GM12878 (cell line): Measurements from ENCODE around the gene HK2. TPM values are rescaled to one million over a fixed set of nuclear protein-coding genes. Genes with fewer than 3 reads are reported as not detected.

Experiments
- ATAC-seq: fragments of 200-7000 bp; cut with Tn5 transposase; 3 replicates; pipeline ENCODE4 v1.9.1; 2020; ENCODE audit warnings: mild to moderate bottlenecking, moderate library complexity
- BruUV-seq: library from RNA; stranded (reverse); fragments of 400-500 nt; replicated peaks from 2 replicates; lab custom pipeline; 2021; lab: Mats Ljungman, UMichigan
- CTCF ChIA-PET: fragments of 300-600 bp; sonication (Branson Sonifier 250); formaldehyde crosslinking; extraction: SDS; loops from one replicate; lab custom pipeline; 2021; ENCODE audit warnings: inconsistent platforms; lab: Yijun Ruan, JAX
- POLR2A ChIA-PET: fragments of 350-600 bp; formaldehyde crosslinking; extraction: SDS; loops from one replicate; lab custom pipeline; 2021; ENCODE audit warnings: inconsistent platforms; lab: Charles Lee
- RAD21 ChIA-PET: fragments of 300-600 bp; sonication (Branson Sonifier 250); formaldehyde crosslinking; loops from one replicate; lab custom pipeline; 2023; ENCODE audit warnings: antibody characterized with exemption; ENCODE audit not compliant: unreplicated experiment; lab: Charles Lee
- SMC1A ChIA-PET: fragments of 300-600 bp; sonication (Branson Sonifier 250); formaldehyde crosslinking; loops from one replicate; lab custom pipeline; 2023; ENCODE audit not compliant: unreplicated experiment, uncharacterized antibody; lab: Charles Lee
- DNase-seq: peaks from one replicate; pipeline ENCODE4 v3.0.0-alpha.2; 2011; ENCODE audit warnings: low read depth, low spot score
- FAIRE-seq: peaks from 3 replicates; lab custom pipeline; 2011; peaks lifted over from hg19 to GRCh38; lab: Jason Lieb, UNC
- H2AFZ ChIP-seq: 2 replicates; pipeline ENCODE4 v1.6.0; 2011; ENCODE audit warnings: low read depth, low read length, control low read depth; ENCODE audit not compliant: control insufficient read depth
- H3K27ac ChIP-seq: 2 replicates; pipeline ENCODE4 v1.5.1; 2011; ENCODE audit warnings: control low read depth; ENCODE audit not compliant: control insufficient read depth, insufficient read depth
- H3K27me3 ChIP-seq, 2 experiments: replicated peaks in 1 of 2; 2 replicates each; pipeline versions ENCODE4 v1.6.0 to v1.6.1; 2011; ENCODE audit warnings: low read length in 1 of 2; ENCODE audit not compliant: control insufficient read depth in 2 of 2, insufficient read depth in 2 of 2
- H3K36me3 ChIP-seq, 2 experiments: 2 replicates each; pipeline ENCODE4 v1.5.1; 2011; ENCODE audit warnings: low read length in 1 of 2; ENCODE audit not compliant: control insufficient read depth in 2 of 2, insufficient read depth in 2 of 2
- H3K4me1 ChIP-seq: 2 replicates; pipeline ENCODE4 v1.6.1; 2011; ENCODE audit warnings: mild to moderate bottlenecking, low read length, moderate library complexity, mixed read lengths; ENCODE audit not compliant: control insufficient read depth, insufficient read depth
- H3K4me2 ChIP-seq: 2 replicates; pipeline ENCODE4 v1.6.0; 2011; ENCODE audit warnings: control low read depth; ENCODE audit not compliant: control insufficient read depth, insufficient read depth
- H3K4me3 ChIP-seq: fragments of 200-600 bp; sonication (generic); 2 replicates; pipeline ENCODE4 v1.5.1; 2016
- H3K79me2 ChIP-seq: 2 replicates; pipeline ENCODE4 v1.6.0; 2011; ENCODE audit warnings: low read length; ENCODE audit not compliant: control insufficient read depth, insufficient read depth
- H3K9ac ChIP-seq: 2 replicates; pipeline ENCODE4 v1.8.0; 2011; ENCODE audit warnings: low read length, control low read depth, mixed read lengths; ENCODE audit not compliant: control insufficient read depth, insufficient read depth
- H3K9me3 ChIP-seq: replicated peaks from 3 replicates; pipeline ENCODE4 v1.5.1; 2011; ENCODE audit warnings: mild to moderate bottlenecking, low read length; ENCODE audit not compliant: control insufficient read depth, insufficient read depth
- H4K20me1 ChIP-seq: 2 replicates; pipeline ENCODE4 v1.6.0; 2011; ENCODE audit not compliant: control insufficient read depth, insufficient read depth
- BHLHE40 ChIP-seq, 2 experiments: fragments of 450-650 bp in 1 of 2; IDR thresholded peaks; 2 replicates each; pipeline ENCODE4 v1.6.1; 2011 to 2017; ENCODE audit warnings: low read depth in 2 of 2, borderline replicate concordance in 1 of 2, improper control_type of control experiment in 1 of 2, low read length in 1 of 2, mild to moderate bottlenecking in 1 of 2
- FOS ChIP-seq: IDR thresholded peaks from 3 replicates; pipeline ENCODE4 v1.6.1; 2011; ENCODE audit warnings: borderline replicate concordance; ENCODE audit not compliant: insufficient read length; ENCODE audit errors: extremely low read depth
- IKZF2 ChIP-seq, 2 experiments: fragments of 450-650 bp; IDR thresholded peaks; 2 replicates each; pipeline ENCODE4 v1.6.1; 2017; ENCODE audit warnings: mild to moderate bottlenecking in 2 of 2, moderate library complexity in 2 of 2
- MEF2A ChIP-seq: IDR thresholded peaks from 2 replicates; pipeline ENCODE4 v1.6.1; 2011; ENCODE audit warnings: low read depth, mild to moderate bottlenecking, low read length, moderate library complexity; ENCODE audit not compliant: insufficient read depth
- MEF2B ChIP-seq: fragments of 450-650 bp; IDR thresholded peaks from 2 replicates; pipeline ENCODE4 v1.6.1; 2018; ENCODE audit warnings: mild to moderate bottlenecking, moderate library complexity; ENCODE audit not compliant: partially characterized antibody, poor library complexity, severe bottlenecking
- SIX5 ChIP-seq: IDR thresholded peaks from 2 replicates; pipeline ENCODE4 v1.6.1; 2011; ENCODE audit warnings: mild to moderate bottlenecking, low read depth, low read length, moderate library complexity; ENCODE audit not compliant: severe bottlenecking
- ZSCAN29 ChIP-seq: fragments of 450-650 bp; IDR thresholded peaks from 2 replicates; pipeline ENCODE4 v1.6.1; 2017; ENCODE audit warnings: mild to moderate bottlenecking, moderate library complexity
- WGBS: methylation state at CpG from one replicate; pipeline ENCODE4 v1.1.6; 2016; ENCODE audit warnings: low lambda C conversion rate; ENCODE audit not compliant: insufficient replicate concordance, insufficient coverage; ENCODE audit errors: missing lambda C conversion rate; 5-methylcytosine and 5-hydroxymethylcytosine counted together
- in situ Hi-C: fragments of 300-500 bp; cut with MboI; formaldehyde crosslinking; loops from 9 replicates; pipeline ENCODE4 v1.14.3; 2018; ENCODE audit warnings: mixed read lengths
- intact Hi-C: fragments of 100-400 bp; cut with micrococcal nuclease; formaldehyde crosslinking; loops from one replicate; pipeline ENCODE4 v1.14.2; 2022; ENCODE audit not compliant: unreplicated experiment
- polyA plus RNA-seq, 11 experiments: library from polyadenylated mRNA; depleted of rRNA in 4 of 11; unstranded in 6 of 11; stranded (reverse) in 5 of 11; fragments of >200 nt; fragmentation: Nextera tagmentation in 4 of 11; fragmentation: Illumina TruSeq in 1 of 11; extraction: Ambion mirVana in 4 of 11; extraction: Trizol in 1 of 11; gene quantifications; 1 replicate in 1 of 11; 2 replicates in 10 of 11; pipeline versions ENCODE4 v1.2.1 to v1.2.3, GENCODE V29; 2011 to 2016; ENCODE audit warnings: inconsistent platforms in 2 of 11, missing spikeins in 2 of 11, low read depth in 1 of 11
- total RNA-seq, 4 experiments: library from RNA; depleted of rRNA in 3 of 4; stranded (reverse); fragments of >200 nt in 3 of 4; fragmentation: Illumina TruSeq in 1 of 4; extraction: Trizol in 1 of 4; gene quantifications; 2 replicates each; pipeline versions ENCODE4 v1.2.1 to v1.2.3, GENCODE V29; 2013 to 2021
- TF ChIP-seq, protein P1 (sequence below): fragments of 150-350 bp; IDR thresholded peaks from 2 replicates; pipeline ENCODE4 v1.6.1; 2016; ENCODE audit warnings: low read depth, low read length
- TF ChIP-seq, protein P2 (sequence below): fragments of 450-650 bp; IDR thresholded peaks from 2 replicates; pipeline ENCODE4 v1.6.1; 2017; ENCODE audit warnings: mild to moderate bottlenecking, moderate library complexity

HK2 gene
- total and polyA plus RNA-seq, 10 of the 15 experiments (the other 5 are each of a cell fraction or from before 2014, with no cell fraction given) = 5.0 to 73.1 (median 20.2) TPM

DNA sequence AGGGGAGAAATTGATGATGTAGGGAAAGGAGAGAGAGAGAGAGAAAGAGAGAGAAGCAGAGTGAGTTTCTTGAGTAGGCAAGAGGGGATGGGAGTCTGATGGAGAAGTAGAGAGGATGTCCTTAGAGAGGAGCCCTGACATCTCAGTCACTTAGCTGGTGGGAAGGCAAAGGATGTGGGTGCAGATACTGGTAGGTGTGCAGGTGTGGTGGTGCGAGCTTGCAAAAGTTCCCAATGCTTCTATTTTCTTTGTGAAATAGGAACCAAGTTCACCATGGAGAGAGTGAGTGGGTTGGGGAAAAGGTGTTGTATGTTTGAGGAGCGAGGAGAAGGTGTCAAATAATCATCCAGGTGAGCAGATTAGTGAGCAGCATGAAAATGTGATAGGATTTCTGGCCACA is 98.0 kb downstream of the HK2 start:
- Histone ChIP-seq H3K9ac (no peak overlapping the region), H3K9me3 (no peaks in the 10 kb centered on the region), H3K79me2 (no peaks in the 10 kb centered on the region), H3K4me1 (no peaks in the 10 kb centered on the region), H3K4me3 (no peak overlapping the region), H3K4me2 (no peak overlapping the region), H2AFZ (no peak overlapping the region), H3K27ac (no peak overlapping the region), H4K20me1 (no peaks in the 10 kb centered on the region), H3K27me3 (no peaks in the 10 kb centered on the region), H3K36me3 (no peaks in the 10 kb centered on the region)
- no peak for TF ChIP-seq MEF2B
- FAIRE-seq (no peak), ATAC-seq (no peak), DNase-seq (no peak)
- ChIA-PET SMC1A (no interaction called here), CTCF (no interaction called here), RAD21 (no interaction called here), POLR2A (interaction anchor here (0.7 kb wide), 1 partner anchor 143 kb away, joined by 3 read pairs; no protein-coding TSS in a partner anchor)
- 31% methylated on average over 2 of the region's 2 CpGs for WGBS
- intact Hi-C loops (no loop called here), in situ Hi-C loops (no loop called here)
- no TSS peak for BruUV-seq

DNA sequence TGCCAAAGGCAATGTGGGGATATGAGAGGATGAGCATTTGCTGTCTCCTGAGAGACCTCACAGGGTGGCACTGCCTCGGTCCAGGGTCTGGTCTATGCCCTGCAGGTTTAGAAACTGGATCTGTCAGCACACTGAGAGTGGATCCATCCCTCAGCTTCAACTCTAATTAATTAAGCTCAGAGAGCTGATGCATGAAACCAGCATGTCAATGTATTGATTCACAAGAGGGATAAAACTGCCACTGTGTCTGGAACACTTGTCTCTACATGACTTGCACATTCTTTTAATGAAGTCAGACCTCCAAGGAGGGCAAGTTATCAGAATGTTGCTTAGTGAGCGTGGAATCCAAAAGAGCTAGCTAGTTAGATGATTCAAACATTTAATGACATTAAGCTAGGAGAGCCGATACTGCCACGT is 102.1 kb downstream of the HK2 start:
- H4K20me1 ChIP-seq = no peaks in the 10 kb centered on the region
- no peaks in the 10 kb centered on the region for H3K27me3 ChIP-seq
- H3K9ac ChIP-seq = no peak overlapping the region
- RAD21 ChIA-PET = interaction anchor here (1.0 to 1.4 kb wide), 2 partner anchors 17 to 31 kb away, joined by 3 read pairs; no protein-coding TSS in a partner anchor
- CTCF ChIA-PET = interaction anchor here (1.0 to 1.1 kb wide), 2 partner anchors 128 to 692 kb away, joined by 3 read pairs; no protein-coding TSS in a partner anchor
- no peaks in the 10 kb centered on the region for H3K9me3 ChIP-seq
- H3K4me3 ChIP-seq = no peak overlapping the region
- ATAC-seq (no peak), FAIRE-seq (no peak), DNase-seq (no peak)
- 73% methylated on average over 4 of the region's 4 CpGs for WGBS
- SMC1A ChIA-PET = interaction anchor here (0.8 kb wide), 1 partner anchor 9 kb away, joined by 4 read pairs; no protein-coding TSS in a partner anchor
- in situ Hi-C loops (no loop called here), intact Hi-C loops (no loop called here)
- POLR2A ChIA-PET = no interaction called here
- no peaks in the 10 kb centered on the region for H3K79me2 ChIP-seq
- no TSS peak for BruUV-seq
- H3K4me1 ChIP-seq = no peaks in the 10 kb centered on the region
- H3K27ac ChIP-seq = no peak overlapping the region
- H2AFZ ChIP-seq = no peak overlapping the region
- no peaks in the 10 kb centered on the region for H3K36me3 ChIP-seq
- no peak overlapping the region for H3K4me2 ChIP-seq
- TF ChIP-seq, protein P1, sequence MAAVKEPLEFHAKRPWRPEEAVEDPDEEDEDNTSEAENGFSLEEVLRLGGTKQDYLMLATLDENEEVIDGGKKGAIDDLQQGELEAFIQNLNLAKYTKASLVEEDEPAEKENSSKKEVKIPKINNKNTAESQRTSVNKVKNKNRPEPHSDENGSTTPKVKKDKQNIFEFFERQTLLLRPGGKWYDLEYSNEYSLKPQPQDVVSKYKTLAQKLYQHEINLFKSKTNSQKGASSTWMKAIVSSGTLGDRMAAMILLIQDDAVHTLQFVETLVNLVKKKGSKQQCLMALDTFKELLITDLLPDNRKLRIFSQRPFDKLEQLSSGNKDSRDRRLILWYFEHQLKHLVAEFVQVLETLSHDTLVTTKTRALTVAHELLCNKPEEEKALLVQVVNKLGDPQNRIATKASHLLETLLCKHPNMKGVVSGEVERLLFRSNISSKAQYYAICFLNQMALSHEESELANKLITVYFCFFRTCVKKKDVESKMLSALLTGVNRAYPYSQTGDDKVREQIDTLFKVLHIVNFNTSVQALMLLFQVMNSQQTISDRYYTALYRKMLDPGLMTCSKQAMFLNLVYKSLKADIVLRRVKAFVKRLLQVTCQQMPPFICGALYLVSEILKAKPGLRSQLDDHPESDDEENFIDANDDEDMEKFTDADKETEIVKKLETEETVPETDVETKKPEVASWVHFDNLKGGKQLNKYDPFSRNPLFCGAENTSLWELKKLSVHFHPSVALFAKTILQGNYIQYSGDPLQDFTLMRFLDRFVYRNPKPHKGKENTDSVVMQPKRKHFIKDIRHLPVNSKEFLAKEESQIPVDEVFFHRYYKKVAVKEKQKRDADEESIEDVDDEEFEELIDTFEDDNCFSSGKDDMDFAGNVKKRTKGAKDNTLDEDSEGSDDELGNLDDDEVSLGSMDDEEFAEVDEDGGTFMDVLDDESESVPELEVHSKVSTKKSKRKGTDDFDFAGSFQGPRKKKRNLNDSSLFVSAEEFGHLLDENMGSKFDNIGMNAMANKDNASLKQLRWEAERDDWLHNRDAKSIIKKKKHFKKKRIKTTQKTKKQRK = no peak
- TF ChIP-seq ZSCAN29 (no peak), SIX5 (no peak), IKZF2 (IDR thresholded peaks at IDR 0.05) (no peak), MEF2A (no peak), FOS (no peak), BHLHE40 (IDR thresholded peaks at IDR 0.05; ENCODE audit: borderline replicate concordance in 1 of 2, low read depth in 2 of 2, low read length in 1 of 2) (no peak)
- TF ChIP-seq, protein P2, sequence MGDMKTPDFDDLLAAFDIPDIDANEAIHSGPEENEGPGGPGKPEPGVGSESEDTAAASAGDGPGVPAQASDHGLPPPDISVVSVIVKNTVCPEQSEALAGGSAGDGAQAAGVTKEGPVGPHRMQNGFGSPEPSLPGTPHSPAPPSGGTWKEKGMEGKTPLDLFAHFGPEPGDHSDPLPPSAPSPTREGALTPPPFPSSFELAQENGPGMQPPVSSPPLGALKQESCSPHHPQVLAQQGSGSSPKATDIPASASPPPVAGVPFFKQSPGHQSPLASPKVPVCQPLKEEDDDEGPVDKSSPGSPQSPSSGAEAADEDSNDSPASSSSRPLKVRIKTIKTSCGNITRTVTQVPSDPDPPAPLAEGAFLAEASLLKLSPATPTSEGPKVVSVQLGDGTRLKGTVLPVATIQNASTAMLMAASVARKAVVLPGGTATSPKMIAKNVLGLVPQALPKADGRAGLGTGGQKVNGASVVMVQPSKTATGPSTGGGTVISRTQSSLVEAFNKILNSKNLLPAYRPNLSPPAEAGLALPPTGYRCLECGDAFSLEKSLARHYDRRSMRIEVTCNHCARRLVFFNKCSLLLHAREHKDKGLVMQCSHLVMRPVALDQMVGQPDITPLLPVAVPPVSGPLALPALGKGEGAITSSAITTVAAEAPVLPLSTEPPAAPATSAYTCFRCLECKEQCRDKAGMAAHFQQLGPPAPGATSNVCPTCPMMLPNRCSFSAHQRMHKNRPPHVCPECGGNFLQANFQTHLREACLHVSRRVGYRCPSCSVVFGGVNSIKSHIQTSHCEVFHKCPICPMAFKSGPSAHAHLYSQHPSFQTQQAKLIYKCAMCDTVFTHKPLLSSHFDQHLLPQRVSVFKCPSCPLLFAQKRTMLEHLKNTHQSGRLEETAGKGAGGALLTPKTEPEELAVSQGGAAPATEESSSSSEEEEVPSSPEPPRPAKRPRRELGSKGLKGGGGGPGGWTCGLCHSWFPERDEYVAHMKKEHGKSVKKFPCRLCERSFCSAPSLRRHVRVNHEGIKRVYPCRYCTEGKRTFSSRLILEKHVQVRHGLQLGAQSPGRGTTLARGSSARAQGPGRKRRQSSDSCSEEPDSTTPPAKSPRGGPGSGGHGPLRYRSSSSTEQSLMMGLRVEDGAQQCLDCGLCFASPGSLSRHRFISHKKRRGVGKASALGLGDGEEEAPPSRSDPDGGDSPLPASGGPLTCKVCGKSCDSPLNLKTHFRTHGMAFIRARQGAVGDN = no peak
